HG03139 (cell line): Measurements from ENCODE around the gene EPPIN.

Experiments used
- ATAC-seq: cut with Tn5 transposase; IDR thresholded peaks from one replicate; pipeline ENCODE4 v1.9.1; 2021; ENCODE audit not compliant: unreplicated experiment

The EPPIN gene

GRCh38 chr20:45539382-45539781 lies 7.8 kb downstream of the EPPIN start, which contains the start of gene WFDC6:
TSS of gene WFDC6 (minus strand) at chr20:45539482. CDS start at chr20:45539407, 75 bp downstream.
- no peak for ATAC-seq

DNA sequence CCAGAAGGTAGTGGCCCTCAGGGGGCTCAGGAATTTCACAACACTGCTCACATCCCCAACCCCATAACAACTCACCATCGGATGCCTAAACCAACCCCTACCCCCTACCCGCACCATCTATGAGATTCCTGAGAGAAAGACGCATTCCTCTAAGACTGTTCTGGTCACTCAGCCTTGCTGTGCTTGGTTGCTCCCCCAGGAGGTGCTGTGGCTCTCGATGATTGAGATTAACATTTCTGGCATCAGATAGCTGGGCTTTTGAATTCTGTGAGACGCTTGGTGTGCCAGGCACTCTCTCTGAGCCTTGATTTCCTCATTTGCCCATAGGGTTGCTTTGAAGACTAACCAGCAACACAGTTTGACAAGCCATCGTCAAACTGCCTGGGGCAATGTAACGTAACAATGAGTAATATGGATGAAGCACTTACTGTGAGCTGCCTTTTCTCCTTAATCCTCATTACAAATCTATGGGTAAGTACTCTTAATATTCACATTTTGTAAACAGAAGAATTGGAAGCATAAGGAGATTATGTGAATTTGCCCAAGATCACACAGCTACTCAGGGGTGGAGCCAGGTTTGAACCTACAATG lies 8.9 kb downstream of the EPPIN start:
- ATAC-seq = no peak

GRCh38 chr20:45527294-45527693 lies 19.9 kb downstream of the EPPIN start:
- ATAC-seq = no peak

- ATAC-seq = no peak
Measured at GRCh38 chr20:45523821-45524220, 23.4 kb downstream of the EPPIN start.

GRCh38 chr20:45518282-45518681 lies 28.9 kb downstream of the EPPIN start:
- ATAC-seq = no peak

GRCh38 chr20:45515147-45515913 lies 31.9 kb downstream of the EPPIN start, which contains the start of gene SPINT3:
TSS of gene SPINT3 (minus strand) at chr20:45515622. CDS start at chr20:45515608, 14 bp downstream.
- ATAC-seq = no peak

DNA sequence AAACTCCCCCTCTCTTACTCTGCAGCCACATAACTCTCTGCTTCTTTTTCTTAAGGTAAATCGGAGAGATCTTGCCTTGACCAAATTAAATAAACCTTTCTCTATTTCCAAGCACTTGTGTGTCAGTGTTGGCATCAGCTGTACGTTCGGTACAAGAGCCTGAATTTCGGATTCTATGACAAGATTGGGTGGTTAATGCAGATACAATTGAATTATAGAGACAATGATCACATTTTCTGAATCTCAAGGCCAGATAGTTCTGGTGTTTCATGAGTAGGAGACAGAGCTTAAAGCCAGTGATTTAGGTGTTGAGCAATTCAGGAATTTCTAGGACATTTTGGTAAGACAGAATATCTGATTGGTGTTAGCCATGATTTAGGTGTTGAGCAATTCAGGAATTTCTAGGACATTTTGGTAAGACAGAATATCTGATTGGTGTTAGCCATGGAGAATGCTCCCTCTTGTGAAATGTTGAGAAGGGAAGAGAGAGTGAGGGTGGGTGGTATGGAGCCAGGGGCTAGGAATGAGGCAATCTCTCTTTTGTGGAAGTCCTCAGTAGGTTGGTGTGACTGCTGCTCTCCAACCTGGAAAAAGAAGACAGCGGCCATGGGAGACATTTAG lies 36.8 kb downstream of the EPPIN start:
- ATAC-seq = no peak

DNA sequence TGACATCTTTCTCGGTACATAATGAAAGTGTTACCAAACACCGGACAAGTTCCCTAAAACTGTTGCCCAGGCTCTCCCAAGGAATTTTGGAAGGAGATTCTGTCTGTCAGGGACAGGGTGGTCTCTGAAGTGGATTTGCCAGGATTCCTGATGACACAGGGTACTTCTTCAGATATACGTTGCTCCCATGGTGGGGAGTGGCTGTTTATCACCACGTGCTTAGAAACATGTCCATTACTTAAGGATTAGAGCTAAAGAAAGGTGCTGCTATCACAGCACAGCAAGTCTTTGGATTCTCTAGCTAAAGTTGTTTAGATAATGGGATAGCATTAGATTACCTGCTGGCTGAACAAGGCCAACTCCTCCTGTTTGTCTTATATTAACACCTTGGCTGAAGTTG lies 38.1 kb downstream of the EPPIN start:
- ATAC-seq = no peak

DNA sequence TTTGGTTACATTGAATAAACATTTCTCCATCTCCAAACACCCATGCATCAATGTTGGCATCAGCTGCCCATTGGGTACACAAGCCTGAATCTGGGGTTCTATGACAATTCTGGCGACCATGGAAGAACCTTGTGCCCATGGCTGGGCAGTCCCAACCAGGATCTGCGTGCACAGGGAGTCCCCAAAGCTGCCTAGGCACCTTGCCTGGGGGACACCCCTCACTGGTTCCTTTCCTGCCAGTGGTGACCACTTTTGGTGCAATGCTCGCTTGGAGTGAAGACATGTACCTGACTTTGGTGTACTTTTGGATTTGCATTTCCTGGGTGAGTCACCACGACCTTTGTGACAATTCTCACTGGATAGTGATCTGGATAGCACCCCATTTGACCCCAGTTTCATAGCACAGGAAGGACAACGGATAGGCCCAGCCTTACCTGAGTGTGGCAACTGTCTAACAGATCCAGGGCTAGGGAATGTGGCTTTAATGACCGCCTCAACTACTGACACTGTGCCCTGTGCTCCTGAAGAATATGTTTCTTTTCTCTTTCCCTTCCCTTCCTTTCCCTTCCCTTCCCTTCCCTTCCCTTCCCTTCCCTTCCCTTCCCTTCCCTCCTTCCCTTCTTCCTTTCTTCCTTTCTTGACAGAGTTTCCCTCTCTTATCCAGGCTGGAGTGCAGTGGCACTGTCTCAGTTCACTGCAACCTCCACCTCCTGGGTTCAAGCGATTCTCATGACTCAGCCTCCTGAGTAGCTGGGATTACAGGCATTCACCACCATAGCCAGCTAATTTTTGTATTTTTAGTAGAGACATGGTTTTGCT lies 38.9 kb downstream of the EPPIN start:
- no peak for ATAC-seq

DNA sequence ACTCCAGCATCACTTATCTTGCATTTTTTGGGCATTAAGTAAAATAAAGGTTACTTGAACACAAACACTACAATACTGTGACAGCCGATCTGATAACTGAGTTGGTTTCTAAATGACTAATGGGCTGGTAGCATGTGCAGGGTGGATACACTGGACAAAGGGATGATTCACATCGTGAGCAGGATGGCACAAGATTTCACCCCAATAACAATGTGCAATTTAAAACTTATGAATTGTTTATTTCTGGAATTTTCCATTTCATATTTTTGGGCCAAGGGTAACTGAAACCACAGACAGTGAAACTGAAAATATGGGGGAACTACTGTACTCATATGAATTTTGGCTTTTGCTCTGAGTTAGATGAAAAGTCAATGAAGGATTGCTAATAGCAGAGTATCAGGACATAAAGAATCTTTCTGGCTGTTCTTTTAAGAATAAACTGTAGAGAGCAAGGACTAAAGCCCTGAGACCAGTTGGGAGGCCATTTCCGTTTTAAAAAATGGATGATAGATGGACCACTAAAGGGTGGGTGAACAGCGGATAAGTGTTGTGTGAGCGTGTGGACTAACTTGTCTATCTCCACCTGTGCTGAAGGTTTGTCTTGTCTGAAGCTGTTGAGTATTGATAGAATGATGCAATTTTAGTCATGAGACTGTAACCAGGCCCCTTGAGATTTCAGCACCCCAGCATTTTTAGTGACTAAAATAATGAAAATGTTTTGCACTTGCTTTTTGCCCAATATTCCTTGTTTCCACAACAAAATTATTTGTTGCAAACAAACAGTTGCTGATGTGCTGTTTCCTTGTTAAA lies 40.0 kb downstream of the EPPIN start:
- no peak for ATAC-seq

DNA sequence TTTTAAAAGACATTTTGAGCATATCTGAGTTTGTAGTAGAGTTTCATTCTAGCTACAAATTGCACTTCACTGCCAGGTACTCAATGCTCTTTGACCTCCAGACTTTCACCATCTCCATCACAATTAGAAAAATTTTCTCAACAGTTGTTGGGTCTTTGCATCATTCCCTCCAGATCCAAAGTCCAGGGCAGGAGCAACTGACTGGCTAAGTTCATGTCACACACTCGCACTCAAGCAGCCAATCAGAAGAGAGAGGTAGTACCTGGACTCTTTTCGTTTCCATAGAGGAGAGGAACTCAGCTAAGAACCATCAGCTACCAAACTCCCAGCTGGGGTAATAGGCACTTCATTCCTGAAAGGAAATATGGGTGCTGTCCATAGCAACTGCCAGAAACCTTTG lies 40.8 kb downstream of the EPPIN start:
- ATAC-seq = no peak

DNA sequence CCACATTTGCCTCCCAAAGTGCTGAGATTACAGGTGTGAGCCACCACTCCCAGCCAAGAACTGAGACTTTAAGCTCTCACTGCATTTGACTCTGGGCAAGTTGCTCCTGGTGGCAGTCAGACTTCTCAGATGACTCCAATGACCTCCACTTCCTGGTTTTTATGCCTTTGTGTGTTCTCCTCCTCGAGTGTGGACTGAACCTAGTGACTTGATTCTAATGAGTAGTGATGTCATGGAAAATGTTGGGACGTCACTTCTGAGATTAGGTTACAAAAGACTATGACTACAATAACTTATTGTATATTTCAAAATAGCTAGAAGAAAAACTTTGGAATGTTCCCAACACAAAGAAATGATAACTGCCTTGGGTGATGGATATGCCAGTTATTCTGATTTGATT lies 43.8 kb downstream of the EPPIN start:
- no peak for ATAC-seq

DNA sequence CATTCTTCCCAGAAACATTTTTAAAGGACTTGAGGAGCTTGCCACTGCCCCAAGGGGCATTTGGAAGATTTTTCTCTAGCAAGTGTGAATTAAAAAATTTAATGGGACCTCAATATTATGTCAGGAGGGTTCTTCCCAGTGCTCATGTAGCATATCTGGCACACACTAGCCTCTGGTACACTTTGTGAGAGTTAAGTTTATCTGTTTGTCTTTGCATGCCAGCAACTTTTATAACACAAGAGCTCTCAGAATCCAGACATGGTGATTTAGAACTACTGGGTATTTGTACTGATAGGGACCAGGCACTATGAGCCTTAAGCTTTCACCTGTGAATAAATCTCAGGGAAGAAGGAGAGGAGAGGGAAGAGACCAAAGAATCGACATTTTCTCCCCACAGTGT lies 44.6 kb downstream of the EPPIN start:
- ATAC-seq = no peak

DNA sequence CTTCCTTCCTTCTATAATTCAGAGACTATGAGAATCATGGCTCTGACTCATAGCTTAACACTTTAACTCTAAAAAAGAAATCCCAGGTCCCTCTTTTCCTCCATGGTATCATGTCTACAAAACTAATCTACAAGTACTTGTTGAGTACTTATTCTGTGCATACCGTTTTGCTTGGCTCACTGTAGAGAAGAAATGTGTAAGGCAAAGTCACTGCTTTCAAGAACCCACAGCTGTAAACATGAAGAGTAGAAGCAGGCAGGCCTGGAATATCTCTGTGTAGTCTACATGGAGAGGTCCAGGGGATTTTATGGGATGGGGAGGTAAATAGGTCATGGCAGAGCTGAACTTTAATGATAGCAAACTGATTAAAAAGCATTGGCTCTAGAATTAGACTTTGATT lies 45.6 kb downstream of the EPPIN start:
- no peak for ATAC-seq

DNA sequence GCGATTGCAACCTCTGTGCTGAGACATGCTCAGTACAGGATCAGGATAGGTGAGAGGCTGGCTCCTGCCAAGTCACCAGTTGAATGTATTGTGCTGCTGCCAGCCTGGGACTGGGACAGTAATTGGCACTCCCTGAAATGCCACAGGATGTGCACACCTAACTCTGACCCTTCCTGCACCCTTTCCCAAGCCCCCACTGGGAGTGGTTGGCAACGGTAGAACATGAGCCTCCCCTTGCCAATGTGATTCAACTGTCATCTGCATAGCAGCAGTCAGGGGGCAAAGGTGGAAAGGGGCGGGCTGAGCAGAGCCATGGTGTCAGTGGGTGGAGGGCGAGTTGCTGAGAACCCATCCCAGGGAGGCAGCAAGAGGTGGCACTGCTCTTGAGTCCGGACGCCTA lies 47.2 kb downstream of the EPPIN start:
- ATAC-seq = no peak

DNA sequence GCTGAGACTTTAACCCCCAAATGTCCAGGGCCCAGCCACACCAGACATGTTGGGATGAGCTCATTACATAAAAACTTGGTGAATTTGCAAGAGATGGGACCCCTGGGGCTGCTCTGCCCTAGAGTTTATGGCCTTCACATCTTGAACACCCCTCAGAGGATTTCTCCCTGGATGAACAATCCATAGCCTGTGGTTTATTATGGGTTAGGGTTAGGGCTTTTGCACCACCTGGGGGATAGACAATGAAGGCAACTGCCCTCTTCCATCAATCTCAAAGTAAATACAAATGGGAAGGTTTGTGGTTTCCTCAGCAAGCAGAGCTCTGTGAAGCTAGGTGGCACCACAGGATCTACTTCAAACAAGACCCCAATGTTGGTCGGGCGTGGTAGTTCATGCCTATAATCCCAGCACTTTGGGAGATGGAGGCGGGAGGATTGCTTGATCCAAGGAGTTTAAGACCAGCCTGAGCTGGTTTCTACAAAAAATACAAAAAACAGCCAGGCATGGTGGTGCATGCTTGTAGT lies 49.2 kb downstream of the EPPIN start:
- ATAC-seq = no peak

DNA sequence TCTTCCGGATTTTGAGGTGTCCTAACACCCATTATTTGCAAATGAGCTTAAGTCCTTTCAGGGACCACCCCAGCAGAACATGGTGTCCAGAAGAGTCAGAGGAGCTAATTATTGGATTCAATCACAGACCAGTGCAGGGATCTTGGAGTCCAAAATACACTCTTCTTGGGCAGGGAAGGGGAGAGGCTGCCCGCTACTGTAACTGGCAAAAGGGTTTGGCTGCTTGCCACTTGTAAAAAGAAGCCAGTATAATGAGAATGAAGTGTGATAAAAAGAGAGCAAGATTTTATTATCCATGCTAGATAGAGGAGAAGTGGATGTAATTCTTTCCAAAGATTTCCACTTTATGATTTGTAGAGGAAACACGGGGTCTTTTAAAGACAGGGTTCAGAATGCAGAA lies 51.0 kb downstream of the EPPIN start:
- no peak for ATAC-seq

DNA sequence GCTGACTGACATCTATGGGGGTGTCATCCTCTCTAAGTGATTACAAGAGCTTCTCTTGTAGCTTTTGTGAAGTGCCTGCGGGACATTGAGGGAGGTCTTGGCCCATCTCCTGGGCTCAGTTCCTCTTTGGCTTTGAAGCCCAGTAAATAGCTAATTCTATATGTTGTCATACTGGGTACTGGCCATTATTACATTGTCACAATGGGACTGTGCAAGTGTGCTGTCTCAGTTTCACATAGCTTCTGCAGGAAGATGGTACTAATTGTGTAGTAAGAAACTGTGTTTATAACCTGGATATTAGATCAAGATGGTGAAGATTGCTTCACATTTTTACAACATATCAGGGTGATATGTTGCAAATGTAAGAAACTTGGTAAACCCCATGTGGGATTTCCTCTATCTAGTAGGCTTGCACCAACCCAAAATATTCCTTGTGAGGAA lies 51.7 kb downstream of the EPPIN start:
- no peak for ATAC-seq
